Calu3 (cell line): ENCODE measurements around the gene SLCO2A1. TPM values are rescaled to one million over a fixed set of nuclear protein-coding genes. Genes with fewer than 3 reads are reported as not detected.

Experiments
- BruUV-seq: library from RNA; stranded (reverse); fragments of 400-500 nt; replicated peaks from 2 replicates; lab custom pipeline; 2021; lab: Mats Ljungman, UMichigan
- CTCF ChIA-PET: fragments of 300-600 bp; sonication (Branson Sonifier 250); formaldehyde crosslinking; loops from one replicate; lab custom pipeline; 2022; ENCODE audit warnings: antibody characterized with exemption; lab: Charles Lee
- DNase-seq: peaks from one replicate; pipeline ENCODE4 v3.0.0; 2022
- H3K27ac Mint-ChIP-seq: one replicate; pipeline ENCODE4 v1.8.0; 2022; ENCODE audit warnings: mixed read lengths; ENCODE audit not compliant: unreplicated experiment
- H3K27me3 Mint-ChIP-seq: one replicate; pipeline ENCODE4 v1.8.0; 2022; ENCODE audit warnings: mixed read lengths; ENCODE audit not compliant: unreplicated experiment
- H3K36me3 Mint-ChIP-seq: one replicate; pipeline ENCODE4 v1.8.0; 2022; ENCODE audit warnings: mild to moderate bottlenecking, moderate library complexity, mixed read lengths; ENCODE audit not compliant: insufficient read depth, unreplicated experiment
- H3K4me1 Mint-ChIP-seq: one replicate; pipeline ENCODE4 v1.8.0; 2022; ENCODE audit warnings: mild to moderate bottlenecking, low read depth, mixed read lengths; ENCODE audit not compliant: unreplicated experiment
- H3K4me3 Mint-ChIP-seq: one replicate; pipeline ENCODE4 v1.8.0; 2022; ENCODE audit warnings: mild to moderate bottlenecking, low read depth, moderate library complexity, mixed read lengths; ENCODE audit not compliant: unreplicated experiment
- H3K9me3 Mint-ChIP-seq: one replicate; pipeline ENCODE4 v1.8.0; 2022; ENCODE audit warnings: low read depth, mixed read lengths; ENCODE audit not compliant: unreplicated experiment
- CTCF ChIP-seq: fragments of 200-600 bp; IDR thresholded peaks from one replicate; pipeline ENCODE4 v1.8.0; 2022; ENCODE audit warnings: antibody characterized with exemption; ENCODE audit not compliant: unreplicated experiment
- intact Hi-C: fragments of 100-400 bp; cut with micrococcal nuclease; formaldehyde crosslinking; loops from one replicate; pipeline ENCODE4 v1.10.0; 2022; ENCODE audit not compliant: unreplicated experiment
- total RNA-seq: library from RNA; stranded (reverse); gene quantifications from 2 replicates; pipeline ENCODE4 v1.2.3, GENCODE V29; 2022

The SLCO2A1 gene
- total RNA-seq, 1 experiment from 2014 or later: not detected

DNA sequence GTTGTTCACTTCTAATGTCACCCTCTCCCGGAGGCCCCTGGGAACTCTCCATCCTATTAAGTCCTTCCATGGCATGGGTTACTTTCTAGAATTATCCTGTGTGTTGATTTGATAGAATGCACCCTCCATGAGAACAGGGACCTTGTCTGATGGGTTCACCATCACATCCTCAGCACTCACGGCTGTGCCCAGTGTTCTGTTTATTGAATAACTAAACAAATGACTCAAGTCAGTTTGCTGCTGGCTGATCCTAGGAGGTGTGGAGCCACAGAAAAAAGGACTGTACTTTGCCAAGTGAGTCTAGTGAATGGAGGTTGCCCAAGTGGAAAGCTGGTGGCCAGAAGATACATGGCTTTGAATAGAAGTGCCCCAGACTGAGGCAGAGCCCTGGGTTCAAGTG lies 85.5 kb downstream of the SLCO2A1 start:
- Mint-ChIP-seq H3K4me3 (no peak overlapping the region), H3K4me1 (peaks cover 51% of the 10 kb centered on the region), H3K27ac (peak overlapping the region; percentile 10), H3K27me3 (peaks cover 76% of the 10 kb centered on the region), H3K9me3 (no peaks in the 10 kb centered on the region), H3K36me3 (no peaks in the 10 kb centered on the region)
- DNase-seq: peak; percentile 47
- CTCF ChIA-PET: interaction anchor here (0.5 to 2.1 kb wide), 3 partner anchors 14 to 260 kb away, joined by 3 to 6 read pairs (median 4); no protein-coding TSS in a partner anchor
- intact Hi-C loops: loop anchor here (5.0 kb wide), 2 partner anchors 43 to 533 kb away; no protein-coding TSS in a partner anchor
- TF ChIP-seq CTCF: no peak
- BruUV-seq: no TSS peak

- intact Hi-C loops: loop anchor here (2.0 to 5.0 kb wide), 3 partner anchors 44 to 534 kb away; partner anchors contain the start of gene SLCO2A1
- Mint-ChIP-seq H3K9me3 (no peaks in the 10 kb centered on the region), H3K27me3 (peaks cover 76% of the 10 kb centered on the region), H3K36me3 (no peaks in the 10 kb centered on the region), H3K4me1 (peaks cover 51% of the 10 kb centered on the region), H3K27ac (peak overlapping the region; percentile 10), H3K4me3 (no peak overlapping the region)
- no TSS peak for BruUV-seq
- CTCF ChIA-PET: interaction anchor here (2.1 kb wide), 1 partner anchor 13 kb away, joined by 6 read pairs; no protein-coding TSS in a partner anchor
- peak; percentile 82 for DNase-seq
- TF ChIP-seq CTCF: no peak
These were observed 86.0 kb downstream of the SLCO2A1 start for GRCh38 chr3:133943639-133944141.

GRCh38 chr3:133943031-133943535 lies 86.6 kb downstream of the SLCO2A1 start:
- peak overlapping the region; percentile 1 for H3K27ac Mint-ChIP-seq
- intact Hi-C loops: loop anchor here (2.0 to 5.0 kb wide), 3 partner anchors 44 to 534 kb away; partner anchors contain the start of gene SLCO2A1
- CTCF ChIA-PET: interaction anchor here (2.1 kb wide), 1 partner anchor 13 kb away, joined by 6 read pairs; no protein-coding TSS in a partner anchor
- TF ChIP-seq CTCF: no peak
- H3K9me3 Mint-ChIP-seq: no peaks in the 10 kb centered on the region
- H3K27me3 Mint-ChIP-seq: peaks cover 76% of the 10 kb centered on the region
- H3K4me1 Mint-ChIP-seq: peaks cover 51% of the 10 kb centered on the region
- no TSS peak for BruUV-seq
- no peaks in the 10 kb centered on the region for H3K36me3 Mint-ChIP-seq
- H3K4me3 Mint-ChIP-seq: no peak overlapping the region
- DNase-seq: no peak

- no TSS peak for BruUV-seq
- Mint-ChIP-seq H3K36me3 (no peaks in the 10 kb centered on the region), H3K4me3 (no peak overlapping the region), H3K9me3 (no peaks in the 10 kb centered on the region), H3K27me3 (peaks cover 76% of the 10 kb centered on the region), H3K27ac (no peak overlapping the region), H3K4me1 (peaks cover 55% of the 10 kb centered on the region)
- no peak for TF ChIP-seq CTCF
- peak; percentile 51 for DNase-seq
- intact Hi-C loops: loop anchor here (5.0 kb wide), 2 partner anchors 46 to 536 kb away; no protein-coding TSS in a partner anchor
- CTCF ChIA-PET: no interaction called here
These were observed 88.3 kb downstream of the SLCO2A1 start for GRCh38 chr3:133941415-133941821.
